Liver (tissue), 9 donors: ENCODE data around the gene FCN3. TPM values are rescaled to one million over a fixed set of nuclear protein-coding genes. Genes with fewer than 3 reads are reported as not detected.
"Not testable (repeated sequence)": the region's sequence is repeated elsewhere in the genome, so short reads cannot be mapped to it uniquely, and the experiment has no call there.

Experiments
- DNase-seq: peaks from one replicate; pipeline ENCODE4 v3.0.0-alpha.2; 2017; ENCODE audit warnings: low spot score
- H3K27ac ChIP-seq, 2 donors: one replicate each; pipeline ENCODE4 v1.7.0; 2013; ENCODE audit warnings: inconsistent platforms in 2 of 2, low read length in 2 of 2, control low read depth in 1 of 2, low read depth in 1 of 2, mild to moderate bottlenecking in 1 of 2
- H3K27me3 ChIP-seq, 4 donors: one replicate each; pipeline versions ENCODE4 v1.6.1 to v1.7.0; 2013; ENCODE audit warnings: low read length in 3 of 4, inconsistent platforms in 1 of 4, mild to moderate bottlenecking in 1 of 4, moderate library complexity in 1 of 4; ENCODE audit not compliant: control insufficient read depth in 4 of 4, insufficient read depth in 4 of 4
- H3K36me3 ChIP-seq, 4 donors: one replicate each; pipeline versions ENCODE4 v1.6.1 to v1.7.0; 2013; ENCODE audit warnings: low read length in 3 of 4, mild to moderate bottlenecking in 3 of 4, low read depth in 1 of 4, moderate library complexity in 1 of 4; ENCODE audit not compliant: control insufficient read depth in 4 of 4, insufficient read depth in 3 of 4
- H3K4me1 ChIP-seq, 4 donors: one replicate each; pipeline versions ENCODE4 v1.6.1 to v1.7.0; 2013; ENCODE audit warnings: low read length in 3 of 4, mild to moderate bottlenecking in 3 of 4, moderate library complexity in 1 of 4; ENCODE audit not compliant: control insufficient read depth in 4 of 4, insufficient read depth in 4 of 4
- H3K4me3 ChIP-seq, 3 donors: one replicate each; pipeline versions ENCODE4 v1.6.1 to v1.7.0; 2013; ENCODE audit warnings: low read length in 3 of 3, control low read depth in 1 of 3, low read depth in 1 of 3, mild to moderate bottlenecking in 1 of 3
- H3K9ac ChIP-seq, 2 donors: one replicate each; pipeline ENCODE4 v1.7.0; 2013; ENCODE audit warnings: low read length in 2 of 2, mild to moderate bottlenecking in 2 of 2, moderate library complexity in 2 of 2, control low read depth in 1 of 2, low read depth in 1 of 2
- H3K9me3 ChIP-seq, 4 donors: one replicate each; pipeline versions ENCODE4 v1.6.1 to v1.7.0; 2013; ENCODE audit warnings: low read length in 3 of 4; ENCODE audit not compliant: control insufficient read depth in 4 of 4
- CTCF ChIP-seq: fragments of 150-350 bp; IDR thresholded peaks from 2 replicates; pipeline ENCODE4 v1.5.1; 2017; ENCODE audit warnings: improper control_type of control experiment, low read depth, low read length; ENCODE audit not compliant: missing input control
- EGR1 ChIP-seq, 2 donors: IDR thresholded peaks; 2 replicates each; pipeline ENCODE4 v1.6.1; 2016 to 2018; ENCODE audit warnings: antibody characterized with exemption in 2 of 2, low read depth in 2 of 2
- FOXA1 ChIP-seq: IDR thresholded peaks from 2 replicates; pipeline ENCODE4 v1.6.1; 2016; ENCODE audit warnings: antibody characterized with exemption
- FOXA2 ChIP-seq: IDR thresholded peaks from 2 replicates; pipeline ENCODE4 v1.6.1; 2016; ENCODE audit warnings: antibody characterized with exemption
- GABPA ChIP-seq, 2 donors: IDR thresholded peaks in 1 of 2; conservative IDR thresholded peaks in 1 of 2; 2 replicates each; pipeline ENCODE4 v1.6.1; 2016; ENCODE audit warnings: antibody characterized with exemption in 2 of 2, mild to moderate bottlenecking in 1 of 2, moderate library complexity in 1 of 2
- HNF4A ChIP-seq, 2 donors: conservative IDR thresholded peaks; 2 replicates each; pipeline ENCODE4 v1.6.1; 2016; ENCODE audit warnings: antibody characterized with exemption in 2 of 2, mild to moderate bottlenecking in 2 of 2
- HNF4G ChIP-seq: IDR thresholded peaks from 2 replicates; pipeline ENCODE4 v1.6.1; 2016; ENCODE audit warnings: antibody characterized with exemption
- JUND ChIP-seq, 2 donors: IDR thresholded peaks; 2 replicates each; pipeline ENCODE4 v1.6.1; 2016; ENCODE audit warnings: antibody characterized with exemption in 2 of 2
- MAX ChIP-seq: IDR thresholded peaks from 2 replicates; pipeline ENCODE4 v1.6.1; 2016; ENCODE audit warnings: antibody characterized with exemption
- NR2F2 ChIP-seq: IDR thresholded peaks from 2 replicates; pipeline ENCODE4 v1.6.1; 2016; ENCODE audit warnings: antibody characterized with exemption
- RAD21 ChIP-seq, 2 donors: IDR thresholded peaks; 2 replicates each; pipeline ENCODE4 v1.6.1; 2016; ENCODE audit warnings: antibody characterized with exemption in 2 of 2, mild to moderate bottlenecking in 2 of 2
- RXRA ChIP-seq, 2 donors: IDR thresholded peaks; 2 replicates each; pipeline ENCODE4 v1.6.1; 2017 to 2018; ENCODE audit warnings: antibody characterized with exemption in 2 of 2, mild to moderate bottlenecking in 1 of 2
- SP1 ChIP-seq: IDR thresholded peaks from 2 replicates; pipeline ENCODE4 v1.6.1; 2018; ENCODE audit warnings: antibody characterized with exemption, mild to moderate bottlenecking
- TAF1 ChIP-seq: conservative IDR thresholded peaks from 2 replicates; pipeline ENCODE4 v1.6.1; 2016; ENCODE audit warnings: antibody characterized with exemption, mild to moderate bottlenecking
- YY1 ChIP-seq: IDR thresholded peaks from 2 replicates; pipeline ENCODE4 v1.6.1; 2016; ENCODE audit warnings: antibody characterized with exemption, mild to moderate bottlenecking
- ZBTB33 ChIP-seq: IDR thresholded peaks from 2 replicates; pipeline ENCODE4 v1.6.1; 2016; ENCODE audit warnings: antibody characterized with exemption
- WGBS: extraction: QIAGEN DNeasy Blood & Tissue Kit; methylation state at CpG from one replicate; pipeline ENCODE4 v1.1.7; 2013; 5-methylcytosine and 5-hydroxymethylcytosine counted together
- polyA plus RNA-seq, 2 donors: library from polyadenylated mRNA; stranded (reverse) in 1 of 2; unstranded in 1 of 2; fragments of 200-250 nt in 1 of 2; fragments of >200 nt in 1 of 2; fragmentation: Nextera tagmentation in 1 of 2; extraction: Ambion mirVana in 1 of 2; gene quantifications; one replicate each; pipeline versions ENCODE4 v1.2.1 to v1.2.3, GENCODE V29; 2013 to 2015
- total RNA-seq, 2 donors: library from RNA; depleted of rRNA; stranded (reverse); fragments of >200 nt; gene quantifications; one replicate each; pipeline ENCODE4 v1.2.3, GENCODE V29; 2014
- TF ChIP-seq, protein P1 (sequence below): IDR thresholded peaks from 2 replicates; pipeline ENCODE4 v1.6.1; 2016; ENCODE audit warnings: antibody characterized with exemption
- donor health status: healthy.
- donor health status: healthy.
- donor health status: healthy.
- donor health status: healthy.
- donor health status: healthy.

FCN3 gene
- total and polyA plus RNA-seq, 4 donors = 87.3 to 310 (median 137) TPM

- peaks cover 3 to 52% (median 27%) of the 10 kb centered on the region in 4 donors for H3K36me3 ChIP-seq
- H3K9me3 ChIP-seq = no peaks in the 10 kb centered on the region
- peaks cover 0 to 8% (median 4%) of the 10 kb centered on the region in 4 donors for H3K4me1 ChIP-seq
- WGBS = 97% methylated on average over 9 of the region's 9 CpGs
- no peak for TF ChIP-seq ZBTB33
- no peak for TF ChIP-seq EGR1 (IDR thresholded peaks at IDR 0.05; ENCODE audit: low read depth in 2 of 2)
- no peak for TF ChIP-seq YY1
- TF ChIP-seq GABPA (IDR thresholded peaks at IDR 0.05 in 1 of 2, conservative IDR thresholded peaks at IDR 0.05 in 1 of 2) = no peak
- TF ChIP-seq JUND (IDR thresholded peaks at IDR 0.05) = no peak
- TF ChIP-seq CTCF = no peak
- no peak for TF ChIP-seq FOXA1
- TF ChIP-seq NR2F2 = no peak
- TF ChIP-seq SP1 = no peak
- no peak for TF ChIP-seq FOXA2
- no peak for TF ChIP-seq TAF1
- TF ChIP-seq MAX = no peak
- H3K9ac ChIP-seq = no peak overlapping the region
- no peaks in the 10 kb centered on the region for H3K27me3 ChIP-seq
- no peak for DNase-seq
- no peak overlapping the region for H3K4me3 ChIP-seq
- H3K27ac ChIP-seq = no peak overlapping the region
These were observed 33.5 kb upstream of the FCN3 start for GRCh38 chr1:27408151-27408550.

- 91% methylated on average over 2 of the region's 2 CpGs for WGBS
- Histone ChIP-seq H3K36me3 (peaks cover 3 to 44% (median 20%) of the 10 kb centered on the region in 4 donors), H3K4me1 (peaks cover 0 to 12% (median 2%) of the 10 kb centered on the region in 4 donors)
- H3K4me3 ChIP-seq, H3K9ac ChIP-seq, H3K27me3 ChIP-seq, DNase-seq, H3K9me3 ChIP-seq, H3K27ac ChIP-seq: not testable (repeated sequence)
These were observed 32.2 kb upstream of the FCN3 start for GRCh38 chr1:27406791-27407190.

DNA sequence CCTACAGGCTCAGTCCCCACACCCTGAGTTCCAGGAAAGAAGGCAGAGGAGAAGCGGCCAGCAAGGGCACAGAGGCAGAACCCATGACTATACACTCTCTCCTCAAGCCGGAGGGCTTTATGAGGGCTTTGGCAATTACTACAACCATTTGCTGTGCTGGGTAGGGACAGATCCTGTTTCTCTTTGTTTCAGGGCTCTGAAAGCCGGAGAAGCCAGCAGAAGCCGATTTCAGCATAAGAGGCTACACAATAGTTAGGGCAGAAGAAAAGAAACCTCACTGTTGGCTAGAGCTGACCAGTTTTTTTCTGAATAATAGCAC lies 31.7 kb upstream of the FCN3 start:
- no peak overlapping the region for H3K27ac ChIP-seq
- TF ChIP-seq TAF1 (no peak), ZBTB33 (no peak), JUND (IDR thresholded peaks at IDR 0.05) (no peak), RAD21 (IDR thresholded peaks at IDR 0.05) (no peak), EGR1 (IDR thresholded peaks at IDR 0.05; ENCODE audit: low read depth in 2 of 2) (no peak), NR2F2 (no peak), YY1 (no peak), GABPA (IDR thresholded peaks at IDR 0.05 in 1 of 2, conservative IDR thresholded peaks at IDR 0.05 in 1 of 2) (no peak), HNF4G (no peak), HNF4A (conservative IDR thresholded peaks at IDR 0.05) (no peak), SP1 (no peak), MAX (no peak), RXRA (IDR thresholded peaks at IDR 0.05) (no peak), CTCF (no peak), FOXA1 (no peak), FOXA2 (no peak)
- TF ChIP-seq, protein P1, sequence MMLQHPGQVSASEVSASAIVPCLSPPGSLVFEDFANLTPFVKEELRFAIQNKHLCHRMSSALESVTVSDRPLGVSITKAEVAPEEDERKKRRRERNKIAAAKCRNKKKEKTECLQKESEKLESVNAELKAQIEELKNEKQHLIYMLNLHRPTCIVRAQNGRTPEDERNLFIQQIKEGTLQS = no peak
- no peak for DNase-seq
- peaks cover 0 to 12% (median 2%) of the 10 kb centered on the region in 4 donors for H3K4me1 ChIP-seq
- H3K9ac ChIP-seq = no peak overlapping the region
- 92% methylated on average over 4 of the region's 4 CpGs for WGBS
- peaks cover 3 to 42% (median 19%) of the 10 kb centered on the region in 4 donors for H3K36me3 ChIP-seq
- no peaks in the 10 kb centered on the region for H3K27me3 ChIP-seq
- no peak overlapping the region for H3K4me3 ChIP-seq
- H3K9me3 ChIP-seq = no peaks in the 10 kb centered on the region
